Right cardiac atrium (tissue), 5 donors: ENCODE results near the gene CARMIL1. TPM values are rescaled to one million over a fixed set of nuclear protein-coding genes. Genes with fewer than 3 reads are reported as not detected.

ENCODE experiments used
- ATAC-seq, 2 donors: fragments of 200-7000 bp; cut with Tn5 transposase; one replicate each; pipeline versions ENCODE4 v1.8.0 to v1.9.1; 2020; ENCODE audit warnings: moderate library complexity in 2 of 2, mild to moderate bottlenecking in 1 of 2
- DNase-seq, 3 donors: peaks; one replicate each; pipeline ENCODE4 v3.0.0-alpha.2; 2020
- H3K27ac ChIP-seq: one replicate; pipeline ENCODE4 v1.5.1; 2013; ENCODE audit warnings: mild to moderate bottlenecking, low read length, control low read depth, moderate library complexity
- H3K27me3 ChIP-seq: one replicate; pipeline ENCODE4 v1.6.1; 2013; ENCODE audit not compliant: control insufficient read depth, insufficient read depth
- H3K4me1 ChIP-seq: one replicate; pipeline ENCODE4 v1.6.1; 2013; ENCODE audit warnings: low read length; ENCODE audit not compliant: control insufficient read depth, insufficient read depth
- H3K4me3 ChIP-seq: one replicate; pipeline ENCODE4 v1.5.1; 2013; ENCODE audit warnings: low read length, control low read depth
- H3K9me3 ChIP-seq: one replicate; pipeline ENCODE4 v1.6.1; 2013; ENCODE audit warnings: low read length; ENCODE audit not compliant: control insufficient read depth
- WGBS: extraction: QIAGEN DNeasy Blood & Tissue Kit; methylation state at CpG from one replicate; pipeline ENCODE4 v1.1.7; 2013; 5-methylcytosine and 5-hydroxymethylcytosine counted together
- intact Hi-C, 4 donors: fragments of 100-400 bp; cut with DNase I; formaldehyde crosslinking; loops; one replicate each; pipeline versions ENCODE4 v1.11.0 to v1.14.0; 2022 to 2023
- polyA plus RNA-seq: library from polyadenylated mRNA; stranded (reverse); fragments of 200-250 nt; gene quantifications from one replicate; pipeline ENCODE4 v1.2.3, GENCODE V29; 2013
- total RNA-seq, 4 donors: library from RNA; stranded (reverse); fragmentation: NEBNext Ultra II Directional; extraction: Animal tissue kit (Norgen Biotek cat#: 25700); gene quantifications; one replicate each; pipeline ENCODE4 v1.2.1, GENCODE V29; 2021
- donor health status: healthy with polysubstance abuse.
- donor health status: DM: no; HTN: yes; CAD: no.
- donor health status: DM: no; HTN: no; CAD: no.
- donor health status: DM: no; HTN: yes; CAD: no; lungs with severe emphysema.
- donor health status: DM: yes; HTN: yes; CAD: no.

The CARMIL1 gene
- total and polyA plus RNA-seq, 5 donors: 9.5 to 19.8 (median 17.7) TPM

- Histone ChIP-seq H3K27ac (no peak overlapping the region), H3K4me1 (peaks cover 11% of the 10 kb centered on the region), H3K9me3 (no peaks in the 10 kb centered on the region), H3K4me3 (no peak overlapping the region), H3K27me3 (no peaks in the 10 kb centered on the region)
- ATAC-seq: no peak
- intact Hi-C loops: loop anchor here in 1 of 4 donors (10.0 kb wide), 1 partner anchor 127 kb away; no protein-coding TSS in a partner anchor
- WGBS: 96% methylated on average over 7 of the region's 7 CpGs
- no peak for DNase-seq
Measured at GRCh38 chr6:25411316-25411950, 132.3 kb downstream of the CARMIL1 start.

GRCh38 chr6:25413207-25413905 is 134.2 kb downstream of the CARMIL1 start:
- no peaks in the 10 kb centered on the region for H3K27me3 ChIP-seq
- no peak overlapping the region for H3K4me3 ChIP-seq
- 75% methylated on average over 1 of the region's 1 CpG for WGBS
- DNase-seq (no peak), ATAC-seq (no peak)
- H3K4me1 ChIP-seq: peaks cover 18% of the 10 kb centered on the region
- intact Hi-C loops: loop anchor here in 1 of 4 donors (10.0 kb wide), 1 partner anchor 129 kb away; no protein-coding TSS in a partner anchor
- H3K9me3 ChIP-seq: no peaks in the 10 kb centered on the region
- H3K27ac ChIP-seq: no peak overlapping the region

DNA sequence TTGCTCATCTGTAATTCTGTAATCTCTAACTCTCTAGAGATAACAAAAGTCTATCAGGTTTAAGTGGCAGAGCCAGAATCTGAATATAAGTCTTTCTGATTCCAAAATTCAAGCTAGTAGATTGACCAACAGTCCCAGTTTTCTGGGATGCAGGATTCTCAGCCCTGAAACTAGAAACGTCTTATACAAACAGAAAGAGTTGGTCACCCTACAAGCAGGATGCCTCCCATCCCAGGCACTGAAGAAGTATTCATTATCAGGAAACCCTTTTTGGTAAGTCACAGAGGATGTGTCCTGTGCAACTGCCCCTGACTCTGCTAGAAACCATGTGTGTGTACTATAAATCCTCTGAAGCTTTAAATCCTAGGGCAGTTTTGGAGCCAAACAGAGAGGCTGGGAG is 135.0 kb downstream of the CARMIL1 start:
- ATAC-seq (peak in 1 of 2 donors; percentile 40), DNase-seq (no peak)
- Histone ChIP-seq H3K9me3 (no peaks in the 10 kb centered on the region), H3K27ac (no peak overlapping the region), H3K4me3 (no peak overlapping the region), H3K4me1 (peaks cover 21% of the 10 kb centered on the region), H3K27me3 (no peaks in the 10 kb centered on the region)
- 31% methylated on average over 1 of the region's 1 CpG for WGBS
- intact Hi-C loops: loop anchor here in 1 of 4 donors (10.0 kb wide), 1 partner anchor 129 kb away; no protein-coding TSS in a partner anchor

DNA sequence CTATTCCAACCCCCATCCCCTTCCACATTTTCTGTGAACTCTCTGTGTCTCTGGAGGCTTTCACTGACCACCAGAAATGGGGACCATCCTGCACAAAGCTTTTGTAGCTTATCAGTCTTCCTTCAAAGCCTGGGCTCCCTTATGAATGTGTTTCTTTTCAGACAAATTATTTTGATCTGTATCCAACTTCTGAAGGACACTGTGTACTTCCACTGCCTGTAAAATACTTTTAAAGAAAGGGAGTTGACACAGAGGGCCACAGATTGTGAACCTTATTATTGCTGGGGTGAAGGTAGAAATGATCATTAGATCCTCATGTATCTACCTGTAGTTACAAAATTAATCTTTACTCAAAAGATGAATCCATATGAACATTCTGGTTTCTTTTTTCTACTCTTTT is 135.6 kb downstream of the CARMIL1 start:
- intact Hi-C loops: loop anchor here in 1 of 4 donors (10.0 kb wide), 1 partner anchor 130 kb away; no protein-coding TSS in a partner anchor
- Histone ChIP-seq H3K27me3 (no peaks in the 10 kb centered on the region), H3K4me1 (peaks cover 21% of the 10 kb centered on the region), H3K9me3 (no peaks in the 10 kb centered on the region), H3K4me3 (no peak overlapping the region), H3K27ac (no peak overlapping the region)
- ATAC-seq: peak; percentile 39 to 53
- DNase-seq: no peak

- no peaks in the 10 kb centered on the region for H3K27me3 ChIP-seq
- H3K9me3 ChIP-seq: no peaks in the 10 kb centered on the region
- peaks cover 23% of the 10 kb centered on the region for H3K4me1 ChIP-seq
- no peak overlapping the region for H3K27ac ChIP-seq
- no peak for ATAC-seq
- no peak overlapping the region for H3K4me3 ChIP-seq
- no peak for DNase-seq
- intact Hi-C loops: loop anchor here in 1 of 4 donors (10.0 kb wide), 1 partner anchor 130 kb away; no protein-coding TSS in a partner anchor
- 52% methylated on average over 2 of the region's 2 CpGs for WGBS
Measured at GRCh38 chr6:25415274-25415673, 136.1 kb downstream of the CARMIL1 start.

DNA sequence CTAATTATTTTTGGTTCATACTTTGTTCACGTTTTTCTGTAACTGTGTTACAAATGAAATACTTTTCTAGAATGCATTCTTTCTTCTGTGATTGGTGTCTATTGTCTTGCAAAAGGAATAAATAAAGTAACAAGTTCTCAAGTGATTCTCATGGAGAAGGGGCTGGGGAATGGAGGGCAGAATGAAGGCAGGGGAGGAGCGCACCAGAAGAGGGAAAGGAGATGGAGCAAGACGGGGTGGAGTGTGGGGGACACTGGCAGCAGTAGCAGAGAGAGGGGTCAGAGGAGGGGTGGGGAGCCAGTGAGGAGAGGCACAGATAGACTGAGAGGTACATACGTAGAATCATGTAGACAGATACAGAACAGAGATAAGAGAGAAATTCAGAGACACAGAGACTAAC is 136.5 kb downstream of the CARMIL1 start:
- Histone ChIP-seq H3K4me1 (peaks cover 21% of the 10 kb centered on the region), H3K27ac (no peak overlapping the region), H3K4me3 (no peak overlapping the region), H3K9me3 (no peaks in the 10 kb centered on the region), H3K27me3 (no peaks in the 10 kb centered on the region)
- no peak for ATAC-seq
- no peak for DNase-seq
- 83% methylated on average over 4 of the region's 4 CpGs for WGBS
- intact Hi-C loops: loop anchor here in 1 of 4 donors (10.0 kb wide), 1 partner anchor 131 kb away; no protein-coding TSS in a partner anchor

DNA sequence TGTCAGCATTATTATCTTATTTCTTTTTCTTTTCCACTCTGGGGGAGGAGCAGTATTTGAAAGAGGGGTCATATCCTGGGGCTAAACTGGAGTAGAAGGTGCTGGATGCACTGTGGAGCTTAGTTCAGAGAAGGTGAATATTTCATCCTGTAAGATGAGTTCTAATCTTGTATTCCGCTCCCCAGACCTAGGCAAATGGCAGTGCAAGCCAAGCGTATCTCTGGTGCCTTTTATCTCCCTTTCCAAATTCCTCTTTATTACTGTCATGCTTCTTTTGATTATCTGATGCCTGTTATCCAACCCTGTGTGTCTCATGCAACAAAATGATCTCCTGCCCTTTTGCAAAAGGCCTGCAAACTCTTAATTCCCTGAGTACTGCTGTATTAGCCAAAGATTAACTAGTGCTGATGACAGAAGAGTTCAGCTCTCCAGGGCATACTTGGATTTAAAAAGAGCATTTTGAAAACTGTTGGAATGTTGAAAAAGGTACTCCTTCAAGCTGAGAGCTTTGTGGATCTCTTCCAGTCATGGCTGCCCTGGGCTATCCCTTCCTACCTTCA is 138.0 kb downstream of the CARMIL1 start:
- WGBS: 48% methylated on average over 2 of the region's 2 CpGs
- ATAC-seq: no peak
- intact Hi-C loops: loop anchor here in 1 of 4 donors (10.0 kb wide), 1 partner anchor 132 kb away; no protein-coding TSS in a partner anchor
- peaks cover 21% of the 10 kb centered on the region for H3K4me1 ChIP-seq
- no peak for DNase-seq
- no peaks in the 10 kb centered on the region for H3K9me3 ChIP-seq
- H3K27ac ChIP-seq: no peak overlapping the region
- no peak overlapping the region for H3K4me3 ChIP-seq
- no peaks in the 10 kb centered on the region for H3K27me3 ChIP-seq

DNA sequence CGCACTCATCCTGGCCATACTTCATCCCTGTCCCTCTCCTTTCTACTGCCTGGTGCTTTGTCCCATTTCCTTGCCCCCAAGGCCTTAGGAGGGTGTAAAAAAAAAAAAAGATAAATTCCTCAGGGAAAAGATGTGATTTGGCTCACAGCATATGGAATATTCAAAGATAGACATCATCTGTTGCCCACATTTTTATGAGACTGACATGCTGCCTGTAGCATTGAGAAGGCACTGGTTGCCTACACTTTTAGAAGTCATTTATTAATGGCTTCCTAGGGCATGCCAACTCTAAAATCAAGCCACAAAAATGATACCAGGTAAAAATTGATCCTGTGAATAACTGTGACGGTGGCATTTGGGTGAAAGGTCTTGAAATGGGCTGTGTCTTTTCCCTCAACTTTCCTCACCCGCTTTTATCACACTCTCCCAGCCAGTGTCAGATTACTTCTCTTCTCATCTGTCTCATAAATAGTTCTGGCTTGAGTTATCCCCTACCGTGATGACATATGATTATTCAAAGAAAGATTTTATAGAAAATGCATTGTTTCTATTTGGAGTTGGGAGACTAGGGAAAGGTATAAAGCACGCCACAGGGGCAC is 139.4 kb downstream of the CARMIL1 start:
- DNase-seq (no peak), ATAC-seq (peak in 1 of 2 donors; percentile 27)
- Histone ChIP-seq H3K4me1 (peaks cover 20% of the 10 kb centered on the region), H3K4me3 (no peak overlapping the region), H3K9me3 (no peaks in the 10 kb centered on the region), H3K27me3 (no peaks in the 10 kb centered on the region), H3K27ac (peak overlapping the region; percentile 50)
- intact Hi-C loops: loop anchor here in 1 of 4 donors (10.0 kb wide), 1 partner anchor 134 kb away; no protein-coding TSS in a partner anchor
- WGBS: 51% methylated on average over 5 of the region's 5 CpGs

GRCh38 chr6:25419879-25420278 is 140.7 kb downstream of the CARMIL1 start:
- 94% methylated on average over 5 of the region's 5 CpGs for WGBS
- DNase-seq: no peak
- Histone ChIP-seq H3K4me1 (peaks cover 19% of the 10 kb centered on the region), H3K4me3 (no peak overlapping the region), H3K27me3 (no peaks in the 10 kb centered on the region), H3K27ac (no peak overlapping the region), H3K9me3 (no peaks in the 10 kb centered on the region)
- intact Hi-C loops: loop anchor here in 1 of 4 donors (10.0 kb wide), 1 partner anchor 135 kb away; no protein-coding TSS in a partner anchor
- ATAC-seq: no peak

- H3K27ac ChIP-seq: no peak overlapping the region
- intact Hi-C loops: no loop called here
- peak in 1 of 2 donors; percentile 30 for ATAC-seq
- 84% methylated on average over 6 of the region's 6 CpGs for WGBS
- H3K4me3 ChIP-seq: no peak overlapping the region
- no peak for DNase-seq
- no peaks in the 10 kb centered on the region for H3K27me3 ChIP-seq
- H3K4me1 ChIP-seq: peaks cover 8% of the 10 kb centered on the region
- H3K9me3 ChIP-seq: no peaks in the 10 kb centered on the region
Measured at GRCh38 chr6:25423358-25423757, 144.2 kb downstream of the CARMIL1 start.
